Kidney epithelial cell (primary cell): ENCODE results near the gene CD96. TPM values are rescaled to one million over a fixed set of nuclear protein-coding genes. Genes with fewer than 3 reads are reported as not detected.

Source experiments
- DNase-seq: peaks from one replicate; pipeline ENCODE4 v3.0.0-alpha.2; 2010; ENCODE audit warnings: low read depth
- H3K27me3 ChIP-seq: 2 replicates; pipeline ENCODE4 v1.6.0; 2011; ENCODE audit warnings: low read length; ENCODE audit not compliant: control insufficient read depth, insufficient read depth
- H3K36me3 ChIP-seq: 2 replicates; pipeline ENCODE4 v1.5.1; 2011; ENCODE audit warnings: low read length; ENCODE audit not compliant: control insufficient read depth, insufficient read depth
- H3K4me3 ChIP-seq: 2 replicates; pipeline ENCODE4 v1.5.1; 2011; ENCODE audit warnings: low read depth, mild to moderate bottlenecking, control low read depth, low read length
- total RNA-seq: library from RNA; depleted of rRNA; stranded (reverse); fragments of >200 nt; gene quantifications from 2 replicates; pipeline ENCODE4 v1.2.3, GENCODE V29; 2015
- TF ChIP-seq, protein P1 (sequence below): IDR thresholded peaks from 2 replicates; pipeline ENCODE4 v1.5.1; 2011; ENCODE audit warnings: mild to moderate bottlenecking, moderate library complexity, low read length, control low read depth, inconsistent platforms; ENCODE audit not compliant: insufficient read depth, poor library complexity, severe bottlenecking

Gene CD96
- total RNA-seq, 1 donor from 2014 or later: not detected

DNA sequence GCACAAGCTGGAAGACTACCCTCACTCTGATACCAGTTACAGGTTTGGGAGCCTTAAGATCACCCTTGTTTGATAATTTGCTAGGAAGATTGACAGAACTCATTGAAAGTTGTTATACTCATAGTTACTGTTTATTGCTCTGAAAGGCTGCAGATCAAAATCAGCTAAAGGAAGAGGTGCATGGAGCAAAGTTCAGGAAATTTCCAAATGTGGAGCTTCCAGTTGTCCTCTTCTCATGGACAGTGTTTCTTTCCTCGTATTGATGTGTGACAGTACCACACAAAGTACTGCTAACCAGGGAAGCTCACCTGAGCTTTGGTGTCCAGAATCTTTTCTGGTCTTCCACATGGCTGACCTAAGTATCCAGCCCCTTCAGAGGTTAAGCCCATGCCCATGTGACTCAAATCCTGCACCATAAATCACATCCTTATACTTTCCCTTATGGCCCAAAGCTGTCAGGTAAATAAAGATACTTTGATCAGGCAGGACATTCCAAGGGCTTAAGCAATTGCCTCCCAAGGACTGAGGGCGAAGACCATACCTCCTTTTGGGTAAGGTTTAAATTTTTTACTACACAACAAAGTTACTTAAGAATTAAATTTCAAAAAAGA lies 146.3 kb downstream of the CD96 start:
- H3K36me3 ChIP-seq: no peaks in the 10 kb centered on the region
- no peaks in the 10 kb centered on the region for H3K27me3 ChIP-seq
- TF ChIP-seq, protein P1, sequence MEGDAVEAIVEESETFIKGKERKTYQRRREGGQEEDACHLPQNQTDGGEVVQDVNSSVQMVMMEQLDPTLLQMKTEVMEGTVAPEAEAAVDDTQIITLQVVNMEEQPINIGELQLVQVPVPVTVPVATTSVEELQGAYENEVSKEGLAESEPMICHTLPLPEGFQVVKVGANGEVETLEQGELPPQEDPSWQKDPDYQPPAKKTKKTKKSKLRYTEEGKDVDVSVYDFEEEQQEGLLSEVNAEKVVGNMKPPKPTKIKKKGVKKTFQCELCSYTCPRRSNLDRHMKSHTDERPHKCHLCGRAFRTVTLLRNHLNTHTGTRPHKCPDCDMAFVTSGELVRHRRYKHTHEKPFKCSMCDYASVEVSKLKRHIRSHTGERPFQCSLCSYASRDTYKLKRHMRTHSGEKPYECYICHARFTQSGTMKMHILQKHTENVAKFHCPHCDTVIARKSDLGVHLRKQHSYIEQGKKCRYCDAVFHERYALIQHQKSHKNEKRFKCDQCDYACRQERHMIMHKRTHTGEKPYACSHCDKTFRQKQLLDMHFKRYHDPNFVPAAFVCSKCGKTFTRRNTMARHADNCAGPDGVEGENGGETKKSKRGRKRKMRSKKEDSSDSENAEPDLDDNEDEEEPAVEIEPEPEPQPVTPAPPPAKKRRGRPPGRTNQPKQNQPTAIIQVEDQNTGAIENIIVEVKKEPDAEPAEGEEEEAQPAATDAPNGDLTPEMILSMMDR: no peak
- no peak overlapping the region for H3K4me3 ChIP-seq
- DNase-seq: no peak

DNA sequence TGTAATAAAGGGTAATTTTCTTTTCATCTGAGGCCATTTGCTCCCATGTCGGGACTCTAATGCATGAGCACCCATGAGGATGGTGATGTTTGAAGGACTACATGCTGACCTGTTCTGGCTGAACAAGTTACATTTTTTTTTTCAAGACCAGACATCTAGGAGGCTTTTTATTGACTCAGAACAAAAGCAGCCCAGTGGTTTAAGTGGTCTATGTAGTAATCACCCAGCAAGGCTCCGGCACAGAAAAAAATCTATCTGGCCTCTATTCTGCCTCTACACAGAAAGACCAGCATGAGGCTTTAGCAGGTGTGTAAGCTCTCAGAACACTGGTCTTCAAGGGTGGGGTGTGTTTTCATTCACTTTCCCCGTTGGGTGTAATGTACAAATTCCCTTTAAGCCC lies 148.2 kb downstream of the CD96 start:
- TF ChIP-seq, protein P1: no peak
- DNase-seq: no peak
- no peaks in the 10 kb centered on the region for H3K36me3 ChIP-seq
- no peak overlapping the region for H3K4me3 ChIP-seq
- H3K27me3 ChIP-seq: no peaks in the 10 kb centered on the region

- no peak overlapping the region for H3K4me3 ChIP-seq
- no peaks in the 10 kb centered on the region for H3K27me3 ChIP-seq
- H3K36me3 ChIP-seq: no peaks in the 10 kb centered on the region
- TF ChIP-seq, protein P1: peak; percentile 54
- DNase-seq: no peak
Observed at GRCh38 chr3:111691293-111691909, 149.4 kb downstream of the CD96 start.

- TF ChIP-seq, protein P1: no peak
- no peaks in the 10 kb centered on the region for H3K27me3 ChIP-seq
- H3K4me3 ChIP-seq: no peak overlapping the region
- DNase-seq: no peak
- H3K36me3 ChIP-seq: no peaks in the 10 kb centered on the region
Observed at GRCh38 chr3:111692593-111693552, 150.9 kb downstream of the CD96 start.

GRCh38 chr3:111694471-111694870 lies 152.5 kb downstream of the CD96 start:
- Histone ChIP-seq H3K4me3 (no peak overlapping the region), H3K36me3 (no peaks in the 10 kb centered on the region), H3K27me3 (no peaks in the 10 kb centered on the region)
- DNase-seq: no peak
- TF ChIP-seq, protein P1: no peak
